Stimulated activated CD4-positive, alpha-beta T cell treated with anti-CD3 and anti-CD28 coated beads, Interleukin-1b, Interleukin-23, amount 100 ng/mL, for 48 hours (primary cell): ENCODE results near the gene KANSL1.

Source experiments
- DNase-seq: peaks from one replicate; pipeline ENCODE4 v3.0.0-alpha.2; 2020

KANSL1 gene

GRCh38 chr17:45996282-45996937, 196.8 kb downstream of the KANSL1 start:
- no peak for DNase-seq

- DNase-seq = no peak
Observed at GRCh38 chr17:45995627-45996270, 197.5 kb downstream of the KANSL1 start.

- DNase-seq = no peak
Observed at GRCh38 chr17:45994987-45995386, 198.2 kb downstream of the KANSL1 start.

GRCh38 chr17:45993962-45994627, 199.1 kb downstream of the KANSL1 start:
- DNase-seq = no peak

GRCh38 chr17:45992904-45993303, 200.3 kb downstream of the KANSL1 start:
- no peak for DNase-seq

GRCh38 chr17:45992175-45992574, 201.1 kb downstream of the KANSL1 start:
- no peak for DNase-seq

GRCh38 chr17:45991341-45991740, 201.9 kb downstream of the KANSL1 start:
- no peak for DNase-seq

GRCh38 chr17:45990886-45991285, 202.3 kb downstream of the KANSL1 start:
- no peak for DNase-seq

- no peak for DNase-seq
Observed at GRCh38 chr17:45989759-45990158, 203.5 kb downstream of the KANSL1 start.

GRCh38 chr17:45987706-45988105, 205.5 kb downstream of the KANSL1 start:
- no peak for DNase-seq

- no peak for DNase-seq
Observed at GRCh38 chr17:45986056-45986455, 207.2 kb downstream of the KANSL1 start.

GRCh38 chr17:45985447-45985846, 207.8 kb downstream of the KANSL1 start:
- DNase-seq = no peak

GRCh38 chr17:45984368-45984767, 208.9 kb downstream of the KANSL1 start:
- DNase-seq = no peak

GRCh38 chr17:45983614-45984310, 209.5 kb downstream of the KANSL1 start:
- DNase-seq = no peak

GRCh38 chr17:45982791-45983613, 210.2 kb downstream of the KANSL1 start:
- no peak for DNase-seq

GRCh38 chr17:45981306-45981705, 211.9 kb downstream of the KANSL1 start:
- DNase-seq = no peak

- no peak for DNase-seq
Observed at GRCh38 chr17:45980855-45981254, 212.4 kb downstream of the KANSL1 start.
